HL-60 (cell line): ENCODE measurements around the gene SCUBE1.

Source experiments
- GABPA ChIP-seq: IDR thresholded peaks from 2 replicates; pipeline ENCODE4 v1.6.1; 2012; ENCODE audit warnings: low read depth
- REST ChIP-seq: IDR thresholded peaks from 2 replicates; pipeline ENCODE4 v1.6.1; 2012; ENCODE audit warnings: low read depth; ENCODE audit not compliant: insufficient replicate concordance
- SPI1 ChIP-seq: IDR thresholded peaks from 2 replicates; pipeline ENCODE4 v1.6.1; 2012; ENCODE audit warnings: low read depth, mild to moderate bottlenecking, borderline replicate concordance
- TF ChIP-seq, protein P1 (sequence below): IDR thresholded peaks from one replicate; pipeline ENCODE4 v1.5.1; 2011; ENCODE audit warnings: low read length, control low read depth, inconsistent platforms; ENCODE audit not compliant: insufficient read depth

GRCh38 chr22:43314611-43315010 is 28.6 kb downstream of the SCUBE1 start:
- TF ChIP-seq, protein P1, sequence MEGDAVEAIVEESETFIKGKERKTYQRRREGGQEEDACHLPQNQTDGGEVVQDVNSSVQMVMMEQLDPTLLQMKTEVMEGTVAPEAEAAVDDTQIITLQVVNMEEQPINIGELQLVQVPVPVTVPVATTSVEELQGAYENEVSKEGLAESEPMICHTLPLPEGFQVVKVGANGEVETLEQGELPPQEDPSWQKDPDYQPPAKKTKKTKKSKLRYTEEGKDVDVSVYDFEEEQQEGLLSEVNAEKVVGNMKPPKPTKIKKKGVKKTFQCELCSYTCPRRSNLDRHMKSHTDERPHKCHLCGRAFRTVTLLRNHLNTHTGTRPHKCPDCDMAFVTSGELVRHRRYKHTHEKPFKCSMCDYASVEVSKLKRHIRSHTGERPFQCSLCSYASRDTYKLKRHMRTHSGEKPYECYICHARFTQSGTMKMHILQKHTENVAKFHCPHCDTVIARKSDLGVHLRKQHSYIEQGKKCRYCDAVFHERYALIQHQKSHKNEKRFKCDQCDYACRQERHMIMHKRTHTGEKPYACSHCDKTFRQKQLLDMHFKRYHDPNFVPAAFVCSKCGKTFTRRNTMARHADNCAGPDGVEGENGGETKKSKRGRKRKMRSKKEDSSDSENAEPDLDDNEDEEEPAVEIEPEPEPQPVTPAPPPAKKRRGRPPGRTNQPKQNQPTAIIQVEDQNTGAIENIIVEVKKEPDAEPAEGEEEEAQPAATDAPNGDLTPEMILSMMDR, result no peak
- TF ChIP-seq GABPA (no peak), SPI1 (no peak), REST (no peak)
